HCEC 1CT (cell line): ENCODE results near the gene UBE2G2.

Source experiments
- DNase-seq: peaks from one replicate; pipeline ENCODE4 v3.0.0-alpha.2; 2017

UBE2G2 gene

DNA sequence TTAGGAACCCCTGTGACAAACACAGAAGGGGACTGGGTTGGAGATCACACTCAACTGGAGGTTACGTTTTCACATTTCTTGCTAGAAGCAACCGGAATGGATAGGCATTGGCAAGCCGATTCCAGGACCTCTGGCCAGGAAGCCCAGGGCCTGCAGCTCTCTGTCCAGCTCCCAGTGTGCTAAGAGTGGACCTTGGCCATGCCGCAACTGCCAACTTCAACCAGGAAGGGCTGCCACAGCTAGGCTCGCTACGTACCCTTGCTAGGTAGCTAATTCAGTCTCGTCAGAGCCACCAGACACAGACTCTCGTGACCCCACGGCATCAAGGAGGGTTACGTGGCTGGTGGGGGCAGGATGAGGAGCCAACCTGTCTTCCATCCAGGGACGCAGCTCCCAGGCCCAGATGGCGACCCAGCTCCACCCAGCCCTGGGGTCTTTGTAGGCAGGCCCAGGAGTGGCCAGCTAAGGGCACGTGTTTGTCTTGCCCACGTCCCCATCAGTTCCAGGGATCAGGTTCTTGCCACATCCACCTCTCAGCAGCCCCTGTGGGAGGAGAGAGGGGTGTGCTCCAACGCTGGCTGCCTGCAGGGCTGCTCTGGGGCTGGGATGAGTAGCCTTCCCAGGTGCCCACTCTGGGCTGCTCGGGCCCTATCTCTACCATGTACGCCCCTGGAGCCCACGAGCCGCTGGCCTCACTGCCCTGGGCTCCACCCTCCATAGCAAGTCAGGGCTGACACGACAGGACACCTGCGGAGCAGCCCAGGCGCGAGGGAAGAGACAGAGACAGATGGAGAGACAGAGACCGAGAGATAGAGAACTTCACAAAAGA is 39.2 kb downstream of the UBE2G2 start:
- DNase-seq = no peak

DNA sequence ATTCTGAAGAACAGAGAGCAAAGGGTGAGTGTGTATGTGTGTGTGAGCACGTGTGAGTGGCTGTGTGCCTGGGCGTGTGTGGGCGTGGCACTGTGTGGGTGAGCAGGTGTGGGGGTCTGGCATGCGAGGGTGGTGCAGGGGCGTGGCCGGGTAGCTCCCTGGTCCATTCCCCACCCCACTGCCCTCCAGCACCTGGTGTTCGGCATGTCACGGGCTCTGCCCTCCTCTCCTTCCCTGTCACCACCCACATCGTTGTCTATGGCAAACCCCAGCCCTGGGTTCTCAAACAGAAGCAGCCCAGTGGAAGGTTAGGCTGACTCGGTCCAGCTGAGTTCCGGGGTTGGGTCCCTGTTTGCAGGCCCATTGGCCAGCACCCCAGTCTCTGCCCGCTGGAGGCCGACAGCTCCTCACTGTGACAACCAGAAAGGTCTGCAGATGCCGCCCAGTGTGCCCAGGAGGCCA is 39.8 kb downstream of the UBE2G2 start:
- DNase-seq = no peak

DNA sequence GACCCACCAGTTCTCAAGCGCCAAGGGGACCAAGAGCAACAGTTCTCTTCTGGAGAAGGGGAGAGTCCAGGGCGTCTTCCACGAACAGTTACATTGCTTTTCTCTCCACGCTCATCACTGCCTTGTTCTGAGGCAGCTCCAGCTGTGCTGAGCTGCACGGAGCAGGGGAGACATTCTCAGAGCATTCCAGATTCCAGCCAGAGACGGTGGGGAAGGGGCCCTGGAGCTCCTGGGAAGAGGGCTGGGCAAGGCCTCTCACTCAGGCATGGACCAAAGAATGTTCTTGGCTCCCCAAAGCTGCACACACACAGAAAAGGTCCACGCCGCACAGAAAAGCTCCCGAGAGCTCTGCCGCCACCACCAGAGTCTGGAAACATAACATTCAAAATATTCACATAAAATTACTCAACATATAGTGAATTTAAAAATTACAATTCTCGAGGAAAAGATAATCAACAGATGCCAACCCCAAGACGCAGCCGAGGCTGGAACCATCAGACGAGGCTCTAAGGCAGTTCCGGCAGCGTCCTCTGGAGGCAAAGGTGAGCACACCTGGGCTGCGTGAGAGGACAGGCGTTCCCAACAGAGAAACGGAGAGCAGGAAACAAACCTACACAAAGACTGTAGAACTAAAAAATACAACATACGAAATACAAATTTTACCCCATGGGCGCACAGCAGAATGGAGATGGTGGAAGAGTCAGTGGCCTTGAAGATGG is 40.5 kb downstream of the UBE2G2 start:
- DNase-seq = no peak

DNA sequence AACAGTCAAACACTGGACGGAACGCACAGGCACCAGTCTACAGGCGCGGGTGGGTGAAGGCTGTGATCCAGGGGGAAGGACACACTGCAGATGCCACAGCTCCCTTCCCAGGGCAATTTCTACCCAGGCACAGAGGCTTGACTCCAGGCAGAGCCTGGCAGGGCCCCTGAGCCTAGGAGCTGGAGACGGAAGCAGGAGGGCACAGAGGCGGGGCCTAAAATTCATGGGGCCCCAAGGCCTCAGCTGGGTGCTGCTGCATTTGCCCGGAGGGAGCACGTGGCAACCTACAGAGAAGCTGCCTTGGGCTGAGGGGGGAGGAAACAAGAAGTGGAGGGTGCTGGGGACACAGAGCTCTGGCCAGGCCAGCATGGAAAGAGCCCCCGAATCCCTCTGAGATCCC is 41.2 kb downstream of the UBE2G2 start:
- no peak for DNase-seq

DNA sequence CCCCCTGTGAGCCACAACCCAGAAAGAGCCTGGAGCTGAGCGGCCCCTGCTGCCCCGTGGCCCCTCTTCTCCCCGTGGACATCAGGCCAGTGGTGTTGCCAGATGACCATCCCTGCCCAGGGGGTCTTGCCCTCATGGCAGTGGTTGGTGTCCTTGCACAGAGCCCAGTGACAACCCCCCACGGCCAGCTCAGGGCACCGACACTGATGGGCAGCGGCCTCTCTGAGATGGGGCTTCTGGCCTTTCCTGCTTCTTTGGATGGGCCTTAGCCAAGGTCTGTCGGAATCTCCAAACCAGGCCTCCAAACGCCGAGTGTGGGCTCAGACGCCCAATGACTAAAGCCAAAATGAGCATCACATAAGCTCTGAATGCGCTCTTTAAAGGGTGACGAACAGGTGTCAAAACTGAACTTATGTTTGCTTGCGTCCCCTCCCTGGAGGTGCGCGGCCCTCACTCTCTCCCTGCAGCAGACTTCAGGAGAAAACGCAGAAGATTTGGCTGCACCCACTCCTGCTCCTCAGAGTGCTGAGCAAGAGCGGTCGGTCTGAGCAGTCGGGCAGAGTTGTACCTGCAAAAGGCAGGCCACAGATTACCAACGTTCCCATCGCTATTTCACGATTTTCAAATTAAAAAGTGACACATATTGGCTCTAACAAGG is 41.9 kb downstream of the UBE2G2 start:
- DNase-seq = no peak

DNA sequence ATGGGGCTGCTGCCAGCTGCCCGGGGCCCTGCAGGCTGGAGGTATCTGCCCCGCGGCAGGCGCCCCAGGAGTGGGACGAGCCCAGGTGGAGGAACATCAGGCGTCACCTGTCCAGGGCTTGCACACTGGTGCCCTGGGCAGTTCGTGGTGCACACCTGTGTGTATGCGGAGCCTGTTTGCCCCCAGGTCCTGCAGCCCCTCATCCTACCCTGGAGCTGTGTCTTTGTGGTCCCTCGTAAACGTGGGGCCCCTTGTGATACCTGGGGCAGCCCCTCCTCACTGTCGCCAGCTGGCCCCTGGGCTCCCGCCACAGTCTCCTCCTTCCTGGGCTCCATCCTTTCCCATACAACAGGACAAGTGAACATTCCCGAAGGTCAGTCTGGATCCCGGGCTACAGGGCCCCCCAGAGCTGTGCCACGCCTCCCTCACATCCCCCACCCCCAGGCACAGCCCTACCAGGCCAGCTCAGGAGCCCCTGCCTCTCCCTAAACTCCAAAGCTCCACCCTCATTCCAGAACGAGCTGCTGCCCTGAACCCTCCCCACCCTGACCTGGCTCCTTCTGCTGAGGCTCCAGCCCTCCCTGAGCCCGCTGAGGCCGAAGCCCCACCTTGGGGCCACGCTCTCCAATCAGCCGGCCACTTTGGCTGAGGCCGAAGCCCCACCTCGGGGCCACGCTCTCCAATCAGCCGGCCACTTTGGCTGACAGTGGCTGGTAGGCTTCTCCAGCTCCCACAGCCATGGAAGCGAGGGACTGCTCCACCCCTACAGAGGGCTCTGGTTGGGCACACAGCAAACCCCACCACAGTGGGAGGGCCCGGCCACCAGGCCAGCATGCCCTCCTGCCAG is 42.6 kb downstream of the UBE2G2 start:
- no peak for DNase-seq

DNA sequence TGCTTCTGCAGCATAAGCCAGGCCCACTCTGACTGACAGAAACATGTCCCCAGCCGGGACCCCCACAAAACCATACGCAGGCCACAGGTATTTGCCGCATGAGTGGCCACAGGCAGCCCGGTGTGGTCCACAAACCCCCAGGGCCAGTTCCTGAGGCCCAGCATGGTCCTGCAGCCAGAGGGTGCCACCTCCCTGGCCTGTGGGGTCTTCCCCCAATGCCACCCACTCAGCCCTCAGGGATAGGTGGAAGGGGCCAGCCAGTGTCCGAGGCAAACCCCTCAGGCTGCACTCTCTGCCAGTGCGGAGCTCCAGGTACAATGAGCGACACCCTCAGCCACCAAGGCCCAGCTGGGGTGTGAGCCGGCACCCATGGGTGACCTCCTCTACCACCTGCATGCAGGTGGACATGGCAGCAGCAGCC is 43.5 kb downstream of the UBE2G2 start:
- DNase-seq = no peak

DNA sequence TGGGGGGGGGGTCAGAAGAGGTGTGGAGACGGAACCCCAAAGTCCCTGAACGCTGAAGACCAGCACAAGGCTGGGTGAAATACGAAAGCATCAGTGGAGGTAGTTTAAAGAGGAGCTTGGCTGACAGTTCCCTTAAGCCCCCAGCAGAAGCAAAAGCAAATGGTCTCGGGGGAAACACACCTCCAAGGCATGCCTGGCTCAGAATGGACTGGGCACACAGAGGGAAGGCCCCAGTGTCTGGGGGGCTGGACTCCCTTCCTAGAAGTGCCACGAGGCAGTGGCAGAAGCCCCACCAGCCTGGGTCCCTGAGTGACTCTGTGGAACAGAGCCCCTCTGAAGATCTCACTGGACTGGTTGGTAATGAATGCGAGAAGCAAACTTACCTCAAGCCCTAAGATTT is 43.9 kb downstream of the UBE2G2 start:
- no peak for DNase-seq

DNA sequence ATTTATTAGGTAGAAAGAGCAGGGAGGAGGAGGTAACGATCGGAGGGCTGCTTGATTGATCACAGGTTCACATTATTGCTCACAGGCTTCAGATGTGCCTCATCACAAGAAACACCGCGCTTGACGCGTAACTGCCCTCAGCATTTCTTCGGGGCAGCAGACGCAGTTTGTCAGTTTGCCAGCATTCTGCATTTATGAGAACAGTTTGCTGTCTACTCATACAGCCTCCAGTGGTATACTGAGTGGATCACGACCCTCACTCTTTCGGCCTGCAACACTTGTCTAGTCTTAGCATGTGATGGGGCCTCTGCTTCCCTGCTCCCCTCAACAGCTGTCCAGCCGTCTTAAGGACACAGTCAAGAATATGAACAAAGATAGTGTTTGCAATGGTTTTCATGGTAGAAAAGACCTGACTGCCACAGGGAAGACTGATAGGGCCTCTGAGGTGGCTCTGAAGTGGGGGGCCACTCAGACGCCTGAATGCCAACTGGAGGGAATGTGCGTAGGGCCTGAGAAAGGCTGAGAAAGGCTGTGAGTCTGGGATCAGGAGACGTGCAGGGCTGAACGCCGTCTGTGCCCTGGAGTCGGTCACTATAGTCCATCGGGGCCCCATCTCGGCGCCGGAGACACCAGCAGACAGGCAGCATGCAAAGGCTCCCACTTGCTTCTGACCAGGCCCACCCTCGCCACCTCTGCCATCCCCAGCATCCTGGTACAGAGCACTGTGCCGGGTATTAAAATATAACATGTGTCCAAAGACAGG is 45.0 kb downstream of the UBE2G2 start:
- no peak for DNase-seq

DNA sequence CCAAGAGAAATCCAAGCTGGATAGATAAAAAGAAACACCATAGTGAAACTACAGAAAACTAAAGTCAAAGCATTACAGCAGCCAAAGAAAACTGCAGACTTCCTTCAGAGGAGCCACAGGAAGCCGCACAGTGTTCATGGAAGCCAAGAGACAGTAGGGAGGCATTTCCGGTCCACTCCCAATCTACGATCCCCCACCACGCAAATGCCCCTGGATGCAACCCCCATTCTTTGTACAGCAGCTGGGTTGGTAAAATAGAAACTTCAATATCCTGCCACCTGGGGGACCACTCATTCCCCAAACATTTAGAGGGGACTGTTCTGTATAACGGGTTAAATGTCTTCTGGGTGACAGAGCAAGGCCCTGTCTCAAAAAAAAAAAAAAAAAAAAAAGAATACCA is 46.4 kb downstream of the UBE2G2 start:
- no peak for DNase-seq

DNA sequence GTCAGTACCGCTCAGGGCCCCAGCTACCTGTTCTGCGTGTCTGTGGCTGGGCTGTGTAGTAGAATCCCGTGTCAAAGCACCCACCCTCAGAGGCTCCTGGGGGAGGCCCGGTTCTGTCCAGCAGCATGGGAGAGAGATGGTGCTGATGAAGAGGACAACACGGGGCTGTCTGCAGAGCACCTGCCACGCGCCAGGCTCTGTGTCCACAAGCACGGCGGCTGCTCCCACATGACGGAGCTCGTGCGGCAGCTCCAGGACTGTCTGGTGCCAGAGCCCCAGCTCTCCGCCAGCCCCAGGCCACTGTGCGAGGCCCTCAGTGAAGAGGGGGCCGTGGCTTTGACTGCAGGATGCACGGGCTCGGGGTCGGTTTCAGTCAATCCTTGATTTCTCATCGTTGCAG is 48.3 kb downstream of the UBE2G2 start:
- DNase-seq = no peak

DNA sequence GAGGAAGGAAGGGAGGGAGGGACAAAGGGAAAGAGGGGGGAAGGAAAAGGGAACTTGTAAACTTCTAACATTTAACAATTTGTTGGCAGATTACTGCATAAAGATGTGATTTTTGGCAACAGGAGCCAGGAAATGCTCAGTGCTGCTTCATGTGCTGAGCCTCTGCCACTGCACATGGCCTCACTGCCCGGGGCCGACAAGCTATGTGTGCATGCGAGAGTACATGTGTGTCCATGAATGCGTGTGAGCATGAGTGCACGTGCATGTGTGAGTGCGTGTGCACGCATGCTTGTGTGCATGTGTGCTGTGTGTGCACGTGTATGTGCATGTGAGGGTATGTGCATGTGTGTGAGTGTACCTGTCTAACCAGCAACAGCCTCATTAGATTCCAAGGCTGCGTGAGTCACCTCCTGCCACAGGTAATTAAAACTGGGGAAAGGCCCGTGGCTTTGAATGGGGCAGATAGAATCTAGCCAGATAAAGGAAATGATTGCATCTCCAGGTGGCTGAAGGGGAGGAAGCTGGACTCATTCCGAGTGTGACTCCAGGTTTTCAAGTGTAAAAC is 48.9 kb downstream of the UBE2G2 start:
- DNase-seq = no peak

DNA sequence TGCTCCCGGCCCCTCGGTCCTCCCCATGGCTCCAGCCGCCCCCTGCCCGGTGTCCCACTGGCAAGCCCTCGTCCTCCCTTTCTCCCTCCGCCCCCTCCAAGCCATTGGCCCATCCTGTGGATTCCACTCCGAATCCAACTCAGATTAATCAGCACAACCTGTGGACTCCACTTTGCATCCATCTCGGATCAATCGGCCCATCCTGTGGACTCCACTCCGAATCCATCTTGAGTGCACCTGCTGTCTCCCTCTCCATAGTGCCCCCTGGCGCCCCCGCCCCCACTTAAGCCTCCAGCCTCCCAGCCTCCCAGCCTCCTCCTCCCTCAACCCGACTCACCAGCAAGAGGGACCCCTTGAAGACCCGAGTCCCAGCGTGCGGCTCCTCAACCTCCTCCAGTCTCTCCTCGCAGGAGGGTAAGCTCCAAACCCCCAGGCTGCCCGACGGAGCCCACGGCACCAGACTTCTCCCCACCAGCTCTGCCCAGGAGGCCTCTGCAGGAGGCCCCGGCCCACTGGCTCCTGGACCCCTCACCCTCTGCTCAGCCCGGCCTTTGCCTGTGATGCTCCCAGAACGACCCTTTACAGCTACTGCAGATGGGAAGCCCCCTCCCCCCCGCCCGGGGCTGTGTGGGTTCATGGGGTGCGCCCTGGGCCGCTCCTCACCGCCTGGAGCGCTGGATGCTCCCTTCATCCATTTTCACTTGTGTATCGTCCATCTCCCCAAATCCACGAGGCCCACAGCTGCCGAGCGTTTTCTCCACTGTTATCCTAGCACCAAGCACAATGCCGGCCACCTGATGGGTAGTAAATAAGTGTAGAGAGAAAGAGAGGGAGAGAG is 49.6 kb downstream of the UBE2G2 start:
- DNase-seq = no peak

DNA sequence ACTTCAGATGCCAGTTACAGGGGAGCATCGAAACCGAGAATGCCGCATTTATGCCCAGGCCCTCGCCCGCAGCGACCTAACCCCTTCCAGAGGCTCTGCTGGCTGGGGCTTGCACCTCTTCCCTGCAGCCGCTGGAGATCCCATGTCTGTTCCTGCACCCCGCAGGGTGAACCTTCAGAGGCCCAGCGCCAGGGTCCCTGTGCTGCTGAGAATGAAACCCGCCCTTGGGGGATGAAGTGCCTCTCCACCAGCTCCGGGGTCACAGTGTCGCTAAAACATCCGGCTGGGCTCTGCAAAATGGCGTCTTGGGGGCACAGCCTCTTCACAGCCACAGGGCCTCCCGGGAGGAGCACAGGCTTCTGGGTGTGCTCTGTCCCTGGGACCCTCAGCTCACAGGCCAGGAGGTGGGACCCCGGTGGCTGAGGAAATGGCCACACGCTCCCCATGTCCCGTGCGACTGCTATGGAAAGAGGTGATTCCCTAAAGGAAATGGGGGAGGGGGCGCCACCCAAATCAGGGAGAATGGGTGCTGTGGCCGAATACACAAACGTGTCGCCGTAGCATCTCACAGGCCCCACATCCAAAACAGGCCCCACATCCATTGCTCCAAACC is 50.3 kb downstream of the UBE2G2 start:
- DNase-seq = no peak

DNA sequence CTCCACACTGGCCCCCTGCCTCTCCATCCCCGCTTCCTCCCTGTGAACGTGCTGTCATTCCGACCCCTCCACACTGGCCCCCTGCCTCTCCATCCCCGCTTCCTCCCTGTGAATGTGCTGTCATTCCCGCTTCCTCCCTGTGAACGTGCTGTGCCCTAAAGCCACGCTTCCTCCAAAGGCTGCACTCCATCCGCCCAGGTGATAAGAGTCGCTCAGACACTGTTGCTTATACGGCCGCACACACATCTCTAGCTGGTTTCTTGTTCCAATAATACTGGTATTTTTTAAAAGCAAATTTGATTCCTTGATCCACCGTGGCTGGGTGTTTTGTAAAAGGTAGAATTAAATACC is 51.0 kb downstream of the UBE2G2 start:
- DNase-seq = no peak

DNA sequence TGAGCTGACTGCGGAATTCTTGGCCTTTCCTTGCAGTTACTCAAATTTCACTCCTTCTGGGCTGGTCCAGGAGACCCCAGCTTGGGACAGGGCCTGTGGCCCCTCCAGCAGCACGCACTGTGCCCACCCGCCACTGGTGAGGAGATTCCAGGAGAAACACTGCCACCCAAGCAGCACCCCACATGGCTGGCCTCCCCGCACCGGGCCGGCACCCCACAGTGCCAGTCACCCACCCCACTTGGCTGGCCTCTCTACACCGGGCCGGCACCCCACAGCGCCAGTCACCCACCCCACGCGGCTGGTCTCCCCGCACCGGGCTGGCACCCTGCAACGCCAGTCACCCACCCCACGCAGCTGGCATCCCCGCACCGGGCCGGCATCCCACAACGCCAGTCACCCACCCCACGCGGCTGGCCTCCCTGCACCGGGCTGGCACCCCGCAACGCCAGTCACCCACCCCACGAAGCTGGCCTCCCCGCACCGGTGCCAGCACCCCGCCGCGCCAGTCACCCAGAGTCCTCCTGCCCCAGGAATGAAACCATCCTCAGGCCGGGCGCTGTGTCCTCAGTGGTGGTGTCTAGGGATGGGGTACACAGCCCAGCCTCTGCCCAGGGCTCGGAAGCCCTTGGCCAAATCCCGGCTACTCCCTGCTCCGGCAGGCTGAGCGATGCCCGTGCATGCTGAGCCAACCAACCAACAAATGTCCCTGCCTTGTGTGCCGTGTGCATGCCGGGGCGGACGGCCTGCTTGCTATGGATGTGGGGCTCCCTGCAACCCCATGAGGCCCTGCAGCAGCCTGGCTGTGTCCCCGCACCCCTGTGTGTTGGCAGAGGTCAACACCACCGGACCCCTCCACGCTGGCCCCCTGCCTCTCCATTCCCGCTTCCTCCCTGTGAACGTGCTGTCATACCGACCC is 51.6 kb downstream of the UBE2G2 start:
- DNase-seq = no peak

DNA sequence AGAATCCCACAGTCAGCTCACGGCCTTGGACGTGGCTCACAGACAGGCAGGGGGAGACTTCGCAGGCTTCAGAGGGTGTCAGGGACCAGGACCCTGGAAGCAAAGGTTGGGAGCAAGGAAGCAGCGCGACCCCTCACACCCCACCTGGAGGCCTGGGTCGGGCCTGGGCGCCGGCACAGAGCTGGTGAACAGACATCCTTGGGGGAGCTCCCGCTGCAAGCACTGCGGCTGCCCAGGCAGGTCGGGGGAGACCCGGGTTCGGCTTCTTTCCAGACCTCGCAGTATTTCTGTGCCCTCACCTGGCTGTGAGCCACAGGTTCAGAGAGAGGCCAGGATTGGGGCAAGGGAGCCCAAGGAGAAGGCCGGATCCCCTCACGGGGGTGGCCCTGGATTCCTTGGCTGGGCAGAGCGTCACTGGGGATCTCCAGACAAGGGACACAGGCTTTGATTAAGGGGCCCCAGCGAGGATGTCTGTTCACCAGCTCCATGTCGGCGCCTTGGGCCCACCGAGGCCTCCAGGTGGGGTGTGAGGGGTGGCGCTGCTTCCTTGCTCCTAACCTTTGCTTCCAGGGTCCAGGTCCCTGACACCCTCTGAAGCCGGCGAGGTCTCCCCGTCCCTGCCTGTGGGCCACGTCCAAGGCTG is 52.4 kb downstream of the UBE2G2 start:
- DNase-seq = no peak

DNA sequence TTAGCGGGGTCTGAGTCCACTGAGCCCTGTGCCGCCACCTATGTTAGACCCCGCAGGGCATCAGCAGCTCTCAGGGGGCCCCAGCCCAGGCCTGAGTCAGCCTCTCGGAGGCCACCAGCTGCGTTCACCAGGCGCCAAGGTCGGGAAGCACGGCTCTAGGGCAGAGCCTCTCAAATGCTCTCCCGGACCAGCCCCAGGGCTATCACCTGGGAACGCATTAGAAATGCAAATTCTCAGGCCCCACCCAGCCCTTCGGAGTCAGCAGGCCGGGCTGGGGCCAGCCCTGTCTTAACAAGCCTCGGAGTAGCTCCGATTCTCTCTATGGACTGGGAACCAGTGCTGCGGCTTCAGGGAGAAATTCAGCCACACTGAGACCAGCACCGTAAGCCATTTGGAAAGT is 53.0 kb downstream of the UBE2G2 start:
- DNase-seq = no peak
